ENCODE results near the gene TMEM240. TPM values are rescaled to one million over a fixed set of nuclear protein-coding genes. Genes with fewer than 3 reads are reported as not detected.
"Not testable (repeated sequence)": the region's sequence is repeated elsewhere in the genome, so short reads cannot be mapped to it uniquely, and the experiment has no call there.

The TMEM240 gene
- total RNA-seq, 1 donor from 2014 or later = 0.53 TPM

- no peaks in the 10 kb centered on the region for H3K27me3 ChIP-seq (ENCODE audit: control insufficient read depth, insufficient read depth, low read length)
- DNase-seq (ENCODE audit: low read depth) (peak; percentile 92), FAIRE-seq (no peak)
- TF ChIP-seq CTCF (IDR thresholded peaks at IDR 0.05; ENCODE audit: insufficient read depth, low read length, severe bottlenecking) = no peak
- H3K4me3 ChIP-seq (ENCODE audit: low read depth, low read length) = peak within 1 kb of the TSS; percentile 88
- H3K36me3 ChIP-seq (ENCODE audit: control insufficient read depth, insufficient read depth, low read length) = no peaks in the 10 kb centered on the region
Observed at GRCh38 chr1:1511533-1512285, 28.7 kb downstream of the TMEM240 start, which contains the start of gene ATAD3A. TSS of gene ATAD3A (plus strand) at chr1:1512162. CDS start at chr1:1512269, 107 bp downstream.

GRCh38 chr1:1510912-1511532, 29.4 kb downstream of the TMEM240 start:
- no peak for TF ChIP-seq CTCF (IDR thresholded peaks at IDR 0.05; ENCODE audit: insufficient read depth, low read length, severe bottlenecking)
- peak; percentile 36 for DNase-seq (ENCODE audit: low read depth)
- FAIRE-seq = no peak
- Histone ChIP-seq H3K36me3 (ENCODE audit: control insufficient read depth, insufficient read depth, low read length) (no peaks in the 10 kb centered on the region), H3K27me3 (ENCODE audit: control insufficient read depth, insufficient read depth, low read length) (no peaks in the 10 kb centered on the region), H3K4me3 (ENCODE audit: low read depth, low read length) (peak overlapping the region; percentile 88)

- H3K4me3 ChIP-seq (ENCODE audit: low read depth, low read length); DNase-seq (ENCODE audit: low read depth); FAIRE-seq; H3K27me3 ChIP-seq (ENCODE audit: control insufficient read depth, insufficient read depth, low read length); H3K36me3 ChIP-seq (ENCODE audit: control insufficient read depth, insufficient read depth, low read length): not testable (repeated sequence)
Observed at GRCh38 chr1:1509465-1509850, 31.0 kb downstream of the TMEM240 start.

- H3K4me3 ChIP-seq (ENCODE audit: low read depth, low read length); FAIRE-seq; H3K36me3 ChIP-seq (ENCODE audit: control insufficient read depth, insufficient read depth, low read length); H3K27me3 ChIP-seq (ENCODE audit: control insufficient read depth, insufficient read depth, low read length); DNase-seq (ENCODE audit: low read depth): not testable (repeated sequence)
Observed at GRCh38 chr1:1508775-1509464, 31.5 kb downstream of the TMEM240 start.

GRCh38 chr1:1507305-1507704, 33.1 kb downstream of the TMEM240 start:
- Histone ChIP-seq H3K36me3 (ENCODE audit: control insufficient read depth, insufficient read depth, low read length) (no peaks in the 10 kb centered on the region), H3K4me3 (ENCODE audit: low read depth, low read length) (no peak overlapping the region), H3K27me3 (ENCODE audit: control insufficient read depth, insufficient read depth, low read length) (no peaks in the 10 kb centered on the region)
- FAIRE-seq = no peak
- TF ChIP-seq CTCF (IDR thresholded peaks at IDR 0.05; ENCODE audit: insufficient read depth, low read length, severe bottlenecking) = no peak
- no peak for DNase-seq (ENCODE audit: low read depth)

GRCh38 chr1:1505801-1506200, 34.6 kb downstream of the TMEM240 start:
- not testable (repeated sequence) for H3K36me3 ChIP-seq (ENCODE audit: control insufficient read depth, insufficient read depth, low read length); FAIRE-seq; DNase-seq (ENCODE audit: low read depth); H3K4me3 ChIP-seq (ENCODE audit: low read depth, low read length); H3K27me3 ChIP-seq (ENCODE audit: control insufficient read depth, insufficient read depth, low read length)

- DNase-seq (ENCODE audit: low read depth); H3K27me3 ChIP-seq (ENCODE audit: control insufficient read depth, insufficient read depth, low read length); H3K36me3 ChIP-seq (ENCODE audit: control insufficient read depth, insufficient read depth, low read length); H3K4me3 ChIP-seq (ENCODE audit: low read depth, low read length); FAIRE-seq: not testable (repeated sequence)
- peak; percentile 22 for TF ChIP-seq CTCF (IDR thresholded peaks at IDR 0.05; ENCODE audit: insufficient read depth, low read length, severe bottlenecking)
Observed at GRCh38 chr1:1505366-1505798, 35.0 kb downstream of the TMEM240 start.

All from bronchial epithelial cell (primary cell).